Diencephalon (tissue), 1 donor: ENCODE results near the gene EXOG. TPM values are rescaled to one million over a fixed set of nuclear protein-coding genes. Genes with fewer than 3 reads are reported as not detected.

Experiments used
- small RNA-seq: library from RNA; depleted of rRNA; stranded (forward); fragments of <200 nt; gene quantifications from one replicate; pipeline ENCODE3, GENCODE V24; 2014
- total RNA-seq: library from RNA; depleted of rRNA; stranded (reverse); fragments of >200 nt; gene quantifications from one replicate; pipeline ENCODE4 v1.2.3, GENCODE V29; 2014

EXOG gene, protein sequence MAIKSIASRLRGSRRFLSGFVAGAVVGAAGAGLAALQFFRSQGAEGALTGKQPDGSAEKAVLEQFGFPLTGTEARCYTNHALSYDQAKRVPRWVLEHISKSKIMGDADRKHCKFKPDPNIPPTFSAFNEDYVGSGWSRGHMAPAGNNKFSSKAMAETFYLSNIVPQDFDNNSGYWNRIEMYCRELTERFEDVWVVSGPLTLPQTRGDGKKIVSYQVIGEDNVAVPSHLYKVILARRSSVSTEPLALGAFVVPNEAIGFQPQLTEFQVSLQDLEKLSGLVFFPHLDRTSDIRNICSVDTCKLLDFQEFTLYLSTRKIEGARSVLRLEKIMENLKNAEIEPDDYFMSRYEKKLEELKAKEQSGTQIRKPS
- 22.1 TPM for total RNA-seq

DNA sequence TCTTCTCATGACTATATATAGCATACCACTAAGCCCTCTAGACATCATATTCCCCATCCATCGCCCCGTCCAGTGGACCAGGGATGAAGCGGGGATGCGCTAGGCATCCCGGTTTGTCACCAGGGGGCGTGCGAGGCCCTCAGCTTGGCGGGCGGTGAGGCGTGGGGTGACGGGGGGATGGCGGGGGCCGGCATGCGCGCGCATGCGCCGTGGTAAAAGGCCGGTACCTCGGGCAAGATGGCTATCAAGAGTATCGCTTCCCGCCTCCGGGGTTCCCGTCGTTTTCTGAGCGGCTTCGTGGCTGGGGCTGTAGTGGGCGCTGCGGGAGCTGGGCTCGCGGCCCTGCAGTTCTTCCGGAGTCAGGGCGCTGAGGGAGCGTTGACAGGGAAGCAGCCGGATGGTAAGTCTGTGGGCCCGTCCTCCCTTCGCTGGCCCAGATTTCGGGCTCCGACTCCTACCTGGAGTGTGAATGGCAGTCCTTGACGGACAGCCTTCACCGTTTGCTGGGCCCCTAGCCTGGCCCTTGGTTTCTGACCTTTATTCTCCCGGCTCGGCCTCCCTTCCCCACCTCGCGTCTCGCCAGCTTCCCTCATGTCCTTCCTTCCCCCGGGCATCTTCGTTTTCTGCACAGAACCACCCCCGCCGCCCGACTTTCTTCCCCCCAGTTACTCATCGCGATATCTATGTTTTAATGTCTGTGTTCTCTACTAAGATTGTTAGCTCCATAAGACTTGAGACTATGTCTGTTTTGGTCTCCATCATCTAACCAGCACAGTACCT lies at the start of gene EXOG:
Gene EXOG (plus strand): TSS at position 210 of the 780 bp plus-strand sequence. CDS start 28 bp downstream, at position 238.

DNA sequence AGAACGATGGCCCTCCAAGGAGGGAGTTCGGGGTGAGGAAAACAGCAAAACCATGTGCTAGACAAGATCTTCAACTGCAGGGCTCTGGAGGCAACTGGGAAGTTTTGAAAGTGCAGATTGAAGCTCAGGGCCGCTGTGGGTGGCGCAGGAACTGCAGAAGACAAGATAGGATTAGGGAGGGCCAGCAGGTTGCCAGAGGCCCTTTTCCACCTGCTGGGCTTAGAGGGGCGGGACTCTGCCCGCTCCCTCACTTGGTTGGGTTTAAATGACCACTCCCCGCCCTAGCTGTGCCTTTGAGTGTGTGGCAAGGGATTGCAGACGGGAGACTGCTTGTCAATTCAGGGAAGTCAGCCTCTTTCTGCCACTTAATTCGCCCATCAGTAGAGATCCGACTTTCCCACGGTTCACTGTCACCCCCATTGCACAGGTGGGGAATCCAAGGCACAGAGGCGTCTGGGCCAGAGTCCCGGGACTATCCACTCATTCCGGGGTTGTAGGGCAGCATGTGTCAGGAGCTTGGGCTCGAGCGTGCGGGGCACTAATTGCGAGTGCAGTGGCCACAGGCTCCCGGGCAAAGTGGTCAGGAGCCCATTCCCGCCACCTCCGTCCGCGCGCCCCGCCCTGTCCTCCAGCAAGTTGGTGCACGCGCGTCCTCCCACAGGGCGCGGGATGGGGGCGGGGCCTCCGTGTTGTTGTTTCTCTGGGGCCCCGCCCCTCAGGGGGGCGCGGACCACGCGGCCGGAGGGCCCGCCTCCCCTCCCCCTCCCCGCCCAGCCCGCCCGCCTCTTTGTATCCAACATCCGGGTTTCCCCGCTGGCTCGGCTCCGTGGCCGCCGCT lies 42.8 kb upstream of the EXOG start, which contains the start of gene ACVR2B:
Gene ACVR2B (plus strand): TSS at position 816 of the 838 bp plus-strand sequence. CDS start 433 bp downstream, outside the sequence.

Small RNAs within 50 kb of the gene (small RNA-seq; reads per million reads assigned to genes)
- not detected for gene RF00019

Other genes with a start within 250 kb of the EXOG start
- gene SLC22A13, start 230.5 kb upstream of the EXOG start, total RNA-seq, result 0.69 TPM
- 0.69 TPM for gene SLC22A14, start 214.0 kb upstream of the EXOG start, total RNA-seq
- 6.5 TPM for gene XYLB, start 149.6 kb upstream of the EXOG start, total RNA-seq
- gene ACVR2B, start 42.5 kb upstream of the EXOG start, total RNA-seq, result 43.6 TPM
- 2.8 TPM for gene SCN5A, start 153.3 kb downstream of the EXOG start, total RNA-seq